HepG2 (cell line): ENCODE measurements around the gene RAB3C.

ENCODE experiments used
- MATR3 ChIP-seq: sonication (generic); formaldehyde crosslinking; IDR thresholded peaks from 2 replicates; pipeline ENCODE4 v1.4.0; 2020; ENCODE audit warnings: missing genetic modification reagents
- POLR2AphosphoS2 ChIP-seq: IDR thresholded peaks from 2 replicates; pipeline ENCODE4 v1.6.1; 2011; ENCODE audit warnings: low read depth, low read length, improper control_type of control experiment
- POLR2AphosphoS5 ChIP-seq: IDR thresholded peaks from 2 replicates; pipeline ENCODE4 v1.6.1; 2012; ENCODE audit warnings: low read depth, low read length
- SMAD3 ChIP-seq: sonication (generic); formaldehyde crosslinking; IDR thresholded peaks from 2 replicates; pipeline ENCODE4 v1.4.0; 2020; ENCODE audit warnings: missing genetic modification reagents
- ZNF780A ChIP-seq: sonication (generic); formaldehyde crosslinking; IDR thresholded peaks from 2 replicates; pipeline ENCODE4 v1.8.0; 2022; ENCODE audit warnings: mild to moderate bottlenecking, missing genetic modification reagents, moderate library complexity
- TF ChIP-seq, protein P1 (sequence below): sonication (generic); formaldehyde crosslinking; IDR thresholded peaks from 2 replicates; pipeline ENCODE4 v1.5.1; 2020; ENCODE audit warnings: mild to moderate bottlenecking, missing genetic modification reagents, moderate library complexity
- TF ChIP-seq, protein P2 (sequence below), 2 experiments: sonication (generic) in 1 of 2; formaldehyde crosslinking in 1 of 2; IDR thresholded peaks; 2 replicates each; pipeline versions ENCODE4 v1.5.1 to v1.6.1; 2011 to 2020; ENCODE audit warnings: borderline replicate concordance in 1 of 2, low read depth in 1 of 2, low read length in 1 of 2, mild to moderate bottlenecking in 1 of 2, missing genetic modification reagents in 1 of 2, moderate library complexity in 1 of 2
- TF ChIP-seq, protein P3 (sequence below): sonication (generic); formaldehyde crosslinking; IDR thresholded peaks from 2 replicates; pipeline ENCODE4 v1.5.0; 2020; ENCODE audit warnings: mild to moderate bottlenecking, low read depth, missing genetic modification reagents, borderline replicate concordance
- TF ChIP-seq, protein P4 (sequence below): sonication (generic); formaldehyde crosslinking; IDR thresholded peaks from 2 replicates; pipeline ENCODE4 v1.5.0; 2020; ENCODE audit warnings: mild to moderate bottlenecking, missing genetic modification reagents
- TF ChIP-seq, protein P5 (sequence below): IDR thresholded peaks from 2 replicates; pipeline ENCODE4 v1.6.1; 2016; ENCODE audit warnings: missing biosample characterization, missing genetic modification reagents, low read depth

DNA sequence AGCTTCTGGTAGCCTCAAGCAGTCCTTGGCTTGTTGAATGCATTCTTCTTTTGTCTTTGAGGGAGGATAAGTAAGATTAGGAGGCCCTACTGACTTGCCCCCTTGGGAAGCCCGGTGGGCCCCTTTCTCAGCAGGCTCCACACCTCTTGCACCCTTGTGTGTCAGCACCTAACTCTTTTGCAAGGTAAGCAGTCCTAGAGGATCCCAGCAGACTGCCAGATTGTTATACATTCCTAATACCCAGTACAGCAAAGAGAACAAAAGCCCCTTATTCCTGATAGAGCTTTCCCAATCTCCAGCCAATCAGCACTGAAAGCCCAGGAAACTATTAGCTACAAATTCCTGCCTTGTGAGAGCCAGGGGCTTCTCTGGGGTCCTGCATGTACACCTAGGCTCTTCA is 152.8 kb downstream of the RAB3C start:
- TF ChIP-seq, protein P1, sequence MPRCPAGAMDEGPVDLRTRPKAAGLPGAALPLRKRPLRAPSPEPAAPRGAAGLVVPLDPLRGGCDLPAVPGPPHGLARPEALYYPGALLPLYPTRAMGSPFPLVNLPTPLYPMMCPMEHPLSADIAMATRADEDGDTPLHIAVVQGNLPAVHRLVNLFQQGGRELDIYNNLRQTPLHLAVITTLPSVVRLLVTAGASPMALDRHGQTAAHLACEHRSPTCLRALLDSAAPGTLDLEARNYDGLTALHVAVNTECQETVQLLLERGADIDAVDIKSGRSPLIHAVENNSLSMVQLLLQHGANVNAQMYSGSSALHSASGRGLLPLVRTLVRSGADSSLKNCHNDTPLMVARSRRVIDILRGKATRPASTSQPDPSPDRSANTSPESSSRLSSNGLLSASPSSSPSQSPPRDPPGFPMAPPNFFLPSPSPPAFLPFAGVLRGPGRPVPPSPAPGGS (CRISPR knock-in tag) = no peak
- TF ChIP-seq, protein P2, sequence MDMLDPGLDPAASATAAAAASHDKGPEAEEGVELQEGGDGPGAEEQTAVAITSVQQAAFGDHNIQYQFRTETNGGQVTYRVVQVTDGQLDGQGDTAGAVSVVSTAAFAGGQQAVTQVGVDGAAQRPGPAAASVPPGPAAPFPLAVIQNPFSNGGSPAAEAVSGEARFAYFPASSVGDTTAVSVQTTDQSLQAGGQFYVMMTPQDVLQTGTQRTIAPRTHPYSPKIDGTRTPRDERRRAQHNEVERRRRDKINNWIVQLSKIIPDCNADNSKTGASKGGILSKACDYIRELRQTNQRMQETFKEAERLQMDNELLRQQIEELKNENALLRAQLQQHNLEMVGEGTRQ (IDR thresholded peaks at IDR 0.05; ENCODE audit: low read depth, low read length) = no peak
- TF ChIP-seq, protein P2 (CRISPR knock-in tag; IDR thresholded peaks at IDR 0.05; ENCODE audit: borderline replicate concordance) = no peak
- TF ChIP-seq POLR2AphosphoS2 (no peak), POLR2AphosphoS5 (no peak), ZNF780A (no peak), MATR3 (no peak), SMAD3 (CRISPR knock-in tag) (no peak)
- TF ChIP-seq, protein P3, sequence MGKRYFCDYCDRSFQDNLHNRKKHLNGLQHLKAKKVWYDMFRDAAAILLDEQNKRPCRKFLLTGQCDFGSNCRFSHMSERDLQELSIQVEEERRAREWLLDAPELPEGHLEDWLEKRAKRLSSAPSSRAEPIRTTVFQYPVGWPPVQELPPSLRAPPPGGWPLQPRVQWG (CRISPR knock-in tag) = no peak
- TF ChIP-seq, protein P4, sequence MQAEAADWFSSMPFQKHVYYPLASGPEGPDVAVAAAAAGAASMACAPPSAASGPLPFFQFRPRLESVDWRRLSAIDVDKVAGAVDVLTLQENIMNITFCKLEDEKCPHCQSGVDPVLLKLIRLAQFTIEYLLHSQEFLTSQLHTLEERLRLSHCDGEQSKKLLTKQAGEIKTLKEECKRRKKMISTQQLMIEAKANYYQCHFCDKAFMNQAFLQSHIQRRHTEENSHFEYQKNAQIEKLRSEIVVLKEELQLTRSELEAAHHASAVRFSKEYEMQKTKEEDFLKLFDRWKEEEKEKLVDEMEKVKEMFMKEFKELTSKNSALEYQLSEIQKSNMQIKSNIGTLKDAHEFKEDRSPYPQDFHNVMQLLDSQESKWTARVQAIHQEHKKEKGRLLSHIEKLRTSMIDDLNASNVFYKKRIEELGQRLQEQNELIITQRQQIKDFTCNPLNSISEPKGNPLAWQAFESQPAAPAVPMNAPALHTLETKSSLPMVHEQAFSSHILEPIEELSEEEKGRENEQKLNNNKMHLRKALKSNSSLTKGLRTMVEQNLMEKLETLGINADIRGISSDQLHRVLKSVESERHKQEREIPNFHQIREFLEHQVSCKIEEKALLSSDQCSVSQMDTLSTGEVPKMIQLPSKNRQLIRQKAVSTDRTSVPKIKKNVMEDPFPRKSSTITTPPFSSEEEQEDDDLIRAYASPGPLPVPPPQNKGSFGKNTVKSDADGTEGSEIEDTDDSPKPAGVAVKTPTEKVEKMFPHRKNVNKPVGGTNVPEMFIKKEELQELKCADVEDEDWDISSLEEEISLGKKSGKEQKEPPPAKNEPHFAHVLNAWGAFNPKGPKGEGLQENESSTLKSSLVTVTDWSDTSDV = no peak
- TF ChIP-seq, protein P5, sequence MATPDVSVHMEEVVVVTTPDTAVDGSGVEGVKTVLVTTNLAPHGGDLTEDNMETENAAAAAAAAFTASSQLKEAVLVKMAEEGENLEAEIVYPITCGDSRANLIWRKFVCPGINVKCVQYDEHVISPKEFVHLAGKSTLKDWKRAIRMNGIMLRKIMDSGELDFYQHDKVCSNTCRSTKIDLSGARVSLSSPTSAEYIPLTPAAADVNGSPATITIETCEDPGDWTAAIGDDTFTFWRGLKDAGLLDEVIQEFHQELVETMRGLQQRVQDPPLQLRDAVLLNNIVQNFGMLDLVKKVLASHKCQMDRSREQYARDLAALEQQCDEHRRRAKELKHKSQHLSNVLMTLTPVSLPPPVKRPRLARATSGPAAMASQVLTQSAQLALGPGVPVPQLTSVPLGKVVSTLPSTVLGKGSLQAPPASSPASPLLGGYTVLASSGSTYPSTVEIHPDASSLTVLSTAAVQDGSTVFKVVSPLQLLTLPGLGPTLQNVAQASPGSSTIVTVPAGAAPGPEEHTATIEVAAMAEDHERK (CRISPR knock-in tag) = no peak
